Neural cell (in vitro differentiated cells): ENCODE data around the gene ATP1B1. TPM values are rescaled to one million over a fixed set of nuclear protein-coding genes. Genes with fewer than 3 reads are reported as not detected.

Experiments
- H2AFZ ChIP-seq: fragments of 200-600, 300-800 bp; sonication (generic), shearing (Covaris generic); 2 replicates; pipeline ENCODE4 v1.6.0; 2014; ENCODE audit warnings: low read depth, mild to moderate bottlenecking, antibody characterized with exemption, low read length, moderate library complexity
- H3F3A ChIP-seq: fragments of 200-600 bp; shearing (Covaris generic); 2 replicates; pipeline ENCODE4 v1.6.1; 2016; ENCODE audit warnings: mild to moderate bottlenecking, moderate library complexity, mixed read lengths, antibody characterized with exemption, low read length; ENCODE audit not compliant: insufficient read depth, poor library complexity, severe bottlenecking
- H3K27ac ChIP-seq: fragments of 200-600, 300-800 bp; sonication (generic), shearing (Covaris generic); 2 replicates; pipeline ENCODE4 v1.5.1; 2014; ENCODE audit warnings: mild to moderate bottlenecking, low read length, moderate library complexity
- H3K27me3 ChIP-seq: fragments of 300-800, 200-600 bp; sonication (generic), shearing (Covaris generic); 2 replicates; pipeline ENCODE4 v1.6.0; 2014; ENCODE audit warnings: mild to moderate bottlenecking, low read depth, low read length, moderate library complexity; ENCODE audit not compliant: insufficient read depth
- H3K36me3 ChIP-seq: fragments of 300-800, 200-600 bp; sonication (generic), shearing (Covaris generic); 2 replicates; pipeline ENCODE4 v1.5.1; 2014; ENCODE audit warnings: mild to moderate bottlenecking, antibody characterized with exemption, low read length, moderate library complexity; ENCODE audit not compliant: insufficient read depth
- H3K4me2 ChIP-seq: fragments of 300-800, 200-600 bp; sonication (generic), shearing (Covaris generic); 2 replicates; pipeline ENCODE4 v1.6.0; 2014; ENCODE audit warnings: mild to moderate bottlenecking, low read length
- H3K4me3 ChIP-seq: fragments of 300-800, 200-600 bp; sonication (generic), shearing (Covaris generic); 2 replicates; pipeline ENCODE4 v1.5.1; 2014; ENCODE audit warnings: mild to moderate bottlenecking, low read length, moderate library complexity
- H3K79me2 ChIP-seq: fragments of 200-600 bp; shearing (Covaris generic); replicated peaks from 2 replicates; pipeline ENCODE4 v1.6.0; 2014; ENCODE audit warnings: mild to moderate bottlenecking, low read length, moderate library complexity; ENCODE audit not compliant: insufficient read depth
- H3K9ac ChIP-seq: fragments of 300-800, 200-600 bp; sonication (generic), shearing (Covaris generic); 2 replicates; pipeline ENCODE4 v1.6.1; 2016; ENCODE audit warnings: mild to moderate bottlenecking, low read length, mixed read lengths
- H3K9me2 ChIP-seq: fragments of 200-600 bp; shearing (Covaris generic); 2 replicates; pipeline ENCODE4 v1.6.1; 2016; ENCODE audit warnings: mild to moderate bottlenecking, low read length, mixed read lengths; ENCODE audit not compliant: insufficient read depth
- H3K9me3 ChIP-seq: fragments of 200-600, 300-800 bp; sonication (generic), shearing (Covaris generic); 2 replicates; pipeline ENCODE4 v1.6.1; 2016; ENCODE audit warnings: mild to moderate bottlenecking, mixed run types, low read length, moderate library complexity, mixed read lengths
- H4K20me1 ChIP-seq: fragments of 200-600 bp; shearing (Covaris generic); 2 replicates; pipeline ENCODE4 v1.6.1; 2016; ENCODE audit warnings: mild to moderate bottlenecking, mixed run types; ENCODE audit not compliant: insufficient read depth
- EP300 ChIP-seq: fragments of 450-650 bp; conservative IDR thresholded peaks from 2 replicates; pipeline ENCODE4 v1.6.1; 2014; ENCODE audit warnings: antibody characterized with exemption, mild to moderate bottlenecking, moderate library complexity; ENCODE audit not compliant: poor library complexity, severe bottlenecking
- EZH2 ChIP-seq: fragments of 200-600, 300-800 bp; shearing (Covaris generic), sonication (generic); IDR thresholded peaks from 2 replicates; pipeline ENCODE4 v1.6.1; 2014; ENCODE audit warnings: antibody characterized with exemption, low read length, borderline replicate concordance, mild to moderate bottlenecking; ENCODE audit not compliant: insufficient read depth, poor library complexity, severe bottlenecking
- MXI1 ChIP-seq: fragments of 450-650 bp; conservative IDR thresholded peaks from 2 replicates; pipeline ENCODE4 v1.6.1; 2014; ENCODE audit warnings: antibody characterized with exemption, mild to moderate bottlenecking; ENCODE audit not compliant: poor library complexity, severe bottlenecking
- POLR2AphosphoS5 ChIP-seq: IDR thresholded peaks from 2 replicates; pipeline ENCODE4 v1.6.1; 2012
- RAD21 ChIP-seq: fragments of 450-650 bp; conservative IDR thresholded peaks from 2 replicates; pipeline ENCODE4 v1.6.1; 2014; ENCODE audit warnings: antibody characterized with exemption, mild to moderate bottlenecking, moderate library complexity
- SMC3 ChIP-seq: fragments of 450-650 bp; conservative IDR thresholded peaks from 2 replicates; pipeline ENCODE4 v1.6.1; 2014; ENCODE audit warnings: antibody characterized with exemption, mild to moderate bottlenecking, moderate library complexity; ENCODE audit not compliant: poor library complexity
- TAF1 ChIP-seq: IDR thresholded peaks from 2 replicates; pipeline ENCODE4 v1.6.1; 2012; ENCODE audit warnings: low read depth
- polyA plus RNA-seq: library from polyadenylated mRNA; depleted of rRNA; stranded (reverse); fragments of >200 nt; gene quantifications from 2 replicates; pipeline ENCODE4 v1.2.3, GENCODE V29; 2014
- TF ChIP-seq, protein P1 (sequence below): IDR thresholded peaks from 2 replicates; pipeline ENCODE4 v1.6.1; 2012; ENCODE audit warnings: borderline replicate concordance
- TF ChIP-seq, protein P2 (sequence below): fragments of 450-650 bp; IDR thresholded peaks from 2 replicates; pipeline ENCODE4 v1.5.1; 2014; ENCODE audit warnings: antibody characterized with exemption, mild to moderate bottlenecking, moderate library complexity; ENCODE audit not compliant: poor library complexity, severe bottlenecking

Gene ATP1B1
- polyA plus RNA-seq, 1 donor from 2014 or later = 114 TPM

DNA sequence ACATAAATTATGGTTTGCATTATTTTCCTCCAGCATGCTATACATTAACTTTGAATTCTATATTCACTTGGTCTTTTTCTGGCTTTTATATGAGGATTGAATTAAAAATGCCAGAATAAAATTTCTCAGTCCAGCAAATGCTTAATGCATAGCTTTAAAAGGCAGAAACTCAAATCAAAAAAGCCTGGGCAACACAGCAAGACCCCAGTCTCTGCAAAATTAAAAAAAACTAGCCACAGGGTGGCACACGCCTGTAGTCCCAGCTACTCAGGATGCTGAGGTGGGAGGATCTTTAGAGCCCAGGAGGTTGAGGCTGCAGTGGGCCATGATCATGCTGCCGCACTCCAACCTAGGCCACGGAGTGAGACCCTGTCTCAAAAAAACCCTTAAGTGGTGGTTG is 19.8 kb downstream of the ATP1B1 start:
- no peak for TF ChIP-seq TAF1
- TF ChIP-seq SMC3 = no peak
- no peak for TF ChIP-seq RAD21
- TF ChIP-seq, protein P1, sequence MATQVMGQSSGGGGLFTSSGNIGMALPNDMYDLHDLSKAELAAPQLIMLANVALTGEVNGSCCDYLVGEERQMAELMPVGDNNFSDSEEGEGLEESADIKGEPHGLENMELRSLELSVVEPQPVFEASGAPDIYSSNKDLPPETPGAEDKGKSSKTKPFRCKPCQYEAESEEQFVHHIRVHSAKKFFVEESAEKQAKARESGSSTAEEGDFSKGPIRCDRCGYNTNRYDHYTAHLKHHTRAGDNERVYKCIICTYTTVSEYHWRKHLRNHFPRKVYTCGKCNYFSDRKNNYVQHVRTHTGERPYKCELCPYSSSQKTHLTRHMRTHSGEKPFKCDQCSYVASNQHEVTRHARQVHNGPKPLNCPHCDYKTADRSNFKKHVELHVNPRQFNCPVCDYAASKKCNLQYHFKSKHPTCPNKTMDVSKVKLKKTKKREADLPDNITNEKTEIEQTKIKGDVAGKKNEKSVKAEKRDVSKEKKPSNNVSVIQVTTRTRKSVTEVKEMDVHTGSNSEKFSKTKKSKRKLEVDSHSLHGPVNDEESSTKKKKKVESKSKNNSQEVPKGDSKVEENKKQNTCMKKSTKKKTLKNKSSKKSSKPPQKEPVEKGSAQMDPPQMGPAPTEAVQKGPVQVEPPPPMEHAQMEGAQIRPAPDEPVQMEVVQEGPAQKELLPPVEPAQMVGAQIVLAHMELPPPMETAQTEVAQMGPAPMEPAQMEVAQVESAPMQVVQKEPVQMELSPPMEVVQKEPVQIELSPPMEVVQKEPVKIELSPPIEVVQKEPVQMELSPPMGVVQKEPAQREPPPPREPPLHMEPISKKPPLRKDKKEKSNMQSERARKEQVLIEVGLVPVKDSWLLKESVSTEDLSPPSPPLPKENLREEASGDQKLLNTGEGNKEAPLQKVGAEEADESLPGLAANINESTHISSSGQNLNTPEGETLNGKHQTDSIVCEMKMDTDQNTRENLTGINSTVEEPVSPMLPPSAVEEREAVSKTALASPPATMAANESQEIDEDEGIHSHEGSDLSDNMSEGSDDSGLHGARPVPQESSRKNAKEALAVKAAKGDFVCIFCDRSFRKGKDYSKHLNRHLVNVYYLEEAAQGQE = no peak
- no peak for TF ChIP-seq EZH2
- TF ChIP-seq POLR2AphosphoS5 = no peak
- no peak for TF ChIP-seq MXI1
- TF ChIP-seq, protein P2, sequence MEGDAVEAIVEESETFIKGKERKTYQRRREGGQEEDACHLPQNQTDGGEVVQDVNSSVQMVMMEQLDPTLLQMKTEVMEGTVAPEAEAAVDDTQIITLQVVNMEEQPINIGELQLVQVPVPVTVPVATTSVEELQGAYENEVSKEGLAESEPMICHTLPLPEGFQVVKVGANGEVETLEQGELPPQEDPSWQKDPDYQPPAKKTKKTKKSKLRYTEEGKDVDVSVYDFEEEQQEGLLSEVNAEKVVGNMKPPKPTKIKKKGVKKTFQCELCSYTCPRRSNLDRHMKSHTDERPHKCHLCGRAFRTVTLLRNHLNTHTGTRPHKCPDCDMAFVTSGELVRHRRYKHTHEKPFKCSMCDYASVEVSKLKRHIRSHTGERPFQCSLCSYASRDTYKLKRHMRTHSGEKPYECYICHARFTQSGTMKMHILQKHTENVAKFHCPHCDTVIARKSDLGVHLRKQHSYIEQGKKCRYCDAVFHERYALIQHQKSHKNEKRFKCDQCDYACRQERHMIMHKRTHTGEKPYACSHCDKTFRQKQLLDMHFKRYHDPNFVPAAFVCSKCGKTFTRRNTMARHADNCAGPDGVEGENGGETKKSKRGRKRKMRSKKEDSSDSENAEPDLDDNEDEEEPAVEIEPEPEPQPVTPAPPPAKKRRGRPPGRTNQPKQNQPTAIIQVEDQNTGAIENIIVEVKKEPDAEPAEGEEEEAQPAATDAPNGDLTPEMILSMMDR = no peak
- no peak for TF ChIP-seq EP300

DNA sequence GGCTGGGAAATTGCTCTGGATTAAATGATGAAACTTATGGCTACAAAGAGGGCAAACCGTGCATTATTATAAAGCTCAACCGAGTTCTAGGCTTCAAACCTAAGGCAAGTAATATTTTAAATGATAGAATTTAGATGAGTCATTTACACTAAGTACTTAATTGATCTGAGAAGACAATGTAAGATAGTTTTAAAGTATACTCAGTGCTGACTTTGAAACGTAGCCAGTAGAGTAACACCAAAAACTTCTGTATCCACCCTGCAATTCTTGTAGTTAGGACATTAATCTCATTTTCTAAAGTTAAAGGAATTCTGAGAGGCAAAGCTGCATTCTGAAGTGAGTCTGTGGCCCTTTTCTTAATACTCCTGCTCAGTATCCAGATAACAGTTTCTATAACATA is 20.8 kb downstream of the ATP1B1 start:
- Histone ChIP-seq H3K4me2 (no peak overlapping the region), H3K4me3 (no peak overlapping the region), H3K9ac (no peak overlapping the region), H3K27me3 (no peaks in the 10 kb centered on the region), H3K36me3 (peaks cover 20% of the 10 kb centered on the region), H3K9me2 (no peaks in the 10 kb centered on the region), H3K9me3 (no peaks in the 10 kb centered on the region), H3K79me2 (no peaks in the 10 kb centered on the region), H4K20me1 (no peaks in the 10 kb centered on the region), H3F3A (no peaks in the 10 kb centered on the region), H3K27ac (no peak overlapping the region), H2AFZ (no peak overlapping the region)
- TF ChIP-seq MXI1 (no peak), TAF1 (no peak), SMC3 (no peak), EZH2 (no peak), RAD21 (no peak), EP300 (no peak), POLR2AphosphoS5 (no peak)
- TF ChIP-seq, protein P2 = no peak
- TF ChIP-seq, protein P1 = no peak

More for the DNA sequence above, 19.8 kb downstream of the ATP1B1 start:
- Histone ChIP-seq H3K9me3 (no peaks in the 10 kb centered on the region), H3K4me3 (no peak overlapping the region), H4K20me1 (no peaks in the 10 kb centered on the region), H3F3A (no peaks in the 10 kb centered on the region), H3K36me3 (peaks cover 24% of the 10 kb centered on the region), H3K4me2 (no peak overlapping the region), H3K9me2 (no peaks in the 10 kb centered on the region), H3K27ac (no peak overlapping the region), H2AFZ (no peak overlapping the region), H3K27me3 (no peaks in the 10 kb centered on the region), H3K9ac (no peak overlapping the region), H3K79me2 (peaks cover 2% of the 10 kb centered on the region)
